GM10248 (cell line): ENCODE results near the gene SLC25A41.

Source experiments
- CTCF ChIA-PET: fragments of 300-600 bp; sonication (Branson Sonifier 250); formaldehyde crosslinking; extraction: SDS; loops from one replicate; lab custom pipeline; 2021; ENCODE audit warnings: antibody characterized with exemption; lab: Yijun Ruan, JAX
- POLR2A ChIA-PET: fragments of 350-650 bp; sonication (Branson Sonifier 250); formaldehyde crosslinking; extraction: SDS; loops from one replicate; lab custom pipeline; 2020; ENCODE audit warnings: antibody characterized with exemption; lab: Yijun Ruan, JAX
- DNase-seq: peaks from one replicate; pipeline ENCODE4 v3.0.0; 2012; ENCODE audit errors: extremely low spot score
- TF ChIP-seq, protein P1 (sequence below): IDR thresholded peaks from 2 replicates; pipeline ENCODE4 v1.5.1; 2012; ENCODE audit warnings: mild to moderate bottlenecking, low read depth; ENCODE audit errors: extremely low read depth, missing control alignments, control extremely low read depth

SLC25A41 gene

GRCh38 chr19:6448045-6448444, 14.5 kb upstream of the SLC25A41 start:
- POLR2A ChIA-PET: no interaction called here
- no peak for DNase-seq
- TF ChIP-seq, protein P1, sequence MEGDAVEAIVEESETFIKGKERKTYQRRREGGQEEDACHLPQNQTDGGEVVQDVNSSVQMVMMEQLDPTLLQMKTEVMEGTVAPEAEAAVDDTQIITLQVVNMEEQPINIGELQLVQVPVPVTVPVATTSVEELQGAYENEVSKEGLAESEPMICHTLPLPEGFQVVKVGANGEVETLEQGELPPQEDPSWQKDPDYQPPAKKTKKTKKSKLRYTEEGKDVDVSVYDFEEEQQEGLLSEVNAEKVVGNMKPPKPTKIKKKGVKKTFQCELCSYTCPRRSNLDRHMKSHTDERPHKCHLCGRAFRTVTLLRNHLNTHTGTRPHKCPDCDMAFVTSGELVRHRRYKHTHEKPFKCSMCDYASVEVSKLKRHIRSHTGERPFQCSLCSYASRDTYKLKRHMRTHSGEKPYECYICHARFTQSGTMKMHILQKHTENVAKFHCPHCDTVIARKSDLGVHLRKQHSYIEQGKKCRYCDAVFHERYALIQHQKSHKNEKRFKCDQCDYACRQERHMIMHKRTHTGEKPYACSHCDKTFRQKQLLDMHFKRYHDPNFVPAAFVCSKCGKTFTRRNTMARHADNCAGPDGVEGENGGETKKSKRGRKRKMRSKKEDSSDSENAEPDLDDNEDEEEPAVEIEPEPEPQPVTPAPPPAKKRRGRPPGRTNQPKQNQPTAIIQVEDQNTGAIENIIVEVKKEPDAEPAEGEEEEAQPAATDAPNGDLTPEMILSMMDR: no peak
- CTCF ChIA-PET: interaction anchor here (1.2 kb wide), 1 partner anchor 12 kb away, joined by 3 read pairs; no protein-coding TSS in a partner anchor

DNA sequence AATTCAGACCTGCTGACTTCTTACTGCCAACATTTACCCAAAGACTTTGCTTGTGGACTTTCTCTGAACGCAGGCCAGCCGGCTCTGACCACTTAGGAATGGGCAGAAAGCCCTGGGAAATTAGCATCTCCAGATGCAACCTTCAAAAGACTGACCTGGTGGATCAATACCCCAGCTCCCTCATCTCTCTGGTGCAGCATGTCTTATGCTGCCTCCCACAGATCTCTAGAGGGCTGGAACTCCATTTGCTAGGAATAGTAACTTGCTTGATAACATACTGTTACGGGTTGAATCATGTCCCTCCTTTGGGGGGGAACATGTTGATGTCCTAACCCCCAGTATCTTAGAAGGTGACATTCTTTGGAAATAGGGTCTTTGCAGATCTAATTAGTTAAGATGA, 12.9 kb upstream of the SLC25A41 start:
- CTCF ChIA-PET: interaction anchor here (1.0 kb wide), 1 partner anchor 9 kb away, joined by 3 read pairs; no protein-coding TSS in a partner anchor
- TF ChIP-seq, protein P1: no peak
- POLR2A ChIA-PET: no interaction called here
- no peak for DNase-seq

- ChIA-PET CTCF (no interaction called here), POLR2A (no interaction called here)
- DNase-seq: no peak
- TF ChIP-seq, protein P1: no peak
Measured at GRCh38 chr19:6443986-6444385, 10.4 kb upstream of the SLC25A41 start.

GRCh38 chr19:6442087-6442688, 8.6 kb upstream of the SLC25A41 start:
- TF ChIP-seq, protein P1: no peak
- ChIA-PET POLR2A (no interaction called here), CTCF (no interaction called here)
- no peak for DNase-seq

- CTCF ChIA-PET: interaction anchor here (1.0 kb wide), 1 partner anchor 297 kb away, joined by 3 read pairs; the partner anchor contains the start of gene GPR108
- POLR2A ChIA-PET: no interaction called here
- TF ChIP-seq, protein P1: no peak
- no peak for DNase-seq
Measured at GRCh38 chr19:6440905-6441304, 7.3 kb upstream of the SLC25A41 start.

- ChIA-PET CTCF (no interaction called here), POLR2A (no interaction called here)
- DNase-seq: no peak
- TF ChIP-seq, protein P1: no peak
Measured at GRCh38 chr19:6439743-6440142, 6.2 kb upstream of the SLC25A41 start.
